HepG2 (cell line): ENCODE measurements around the gene ZNF302. TPM values are rescaled to one million over a fixed set of nuclear protein-coding genes. Genes with fewer than 3 reads are reported as not detected.

ENCODE experiments used
- ATAC-seq: fragments of 200-7000 bp; cut with Tn5 transposase; 3 replicates; pipeline ENCODE4 v1.9.1; 2020; ENCODE audit warnings: mild to moderate bottlenecking, moderate library complexity
- BruUV-seq: library from RNA; stranded (reverse); fragments of 400-500 nt; replicated peaks from 2 replicates; lab custom pipeline; 2021; lab: Mats Ljungman, UMichigan
- CTCF ChIA-PET: fragments of 300-600 bp; formaldehyde crosslinking; extraction: SDS; loops from one replicate; lab custom pipeline; 2021; ENCODE audit warnings: low total read pairs, inconsistent platforms, low intra/inter-chr PET ratio; lab: Yijun Ruan, JAX
- POLR2A ChIA-PET: fragments of 350-600 bp; sonication (Branson Sonifier 250); formaldehyde crosslinking; loops from one replicate; lab custom pipeline; 2020; ENCODE audit warnings: antibody characterized with exemption, inconsistent platforms; lab: Yijun Ruan, JAX
- DNase-seq: peaks from one replicate; pipeline ENCODE4 v3.0.0-alpha.2; 2015; ENCODE audit warnings: low spot score
- FAIRE-seq: peaks from 3 replicates; lab custom pipeline; 2011; peaks lifted over from hg19 to GRCh38; lab: Jason Lieb, UNC
- H2AFZ ChIP-seq: one replicate; pipeline ENCODE4 v1.6.1; 2011; ENCODE audit warnings: low read length, inconsistent platforms
- H3K27ac ChIP-seq: fragments of 300-600 bp; 3 replicates; pipeline ENCODE4 v1.8.0; 2011; ENCODE audit warnings: mixed run types, mild to moderate bottlenecking, mixed read lengths, low read length, inconsistent platforms; ENCODE audit not compliant: insufficient read depth; ENCODE audit errors: extremely low read length
- H3K27me3 ChIP-seq, 2 experiments: fragments of 200-600 bp in 1 of 2; 2 replicates in 1 of 2; 3 replicates in 1 of 2; pipeline versions ENCODE4 v1.6.0 to v1.8.0; 2011; ENCODE audit warnings: low read length in 2 of 2, mild to moderate bottlenecking in 2 of 2, moderate library complexity in 2 of 2, inconsistent platforms in 1 of 2; ENCODE audit not compliant: insufficient read depth in 2 of 2, control insufficient read depth in 1 of 2
- H3K36me3 ChIP-seq, 2 experiments: fragments of 200-600 bp in 1 of 2; replicated peaks in 1 of 2; 2 replicates in 1 of 2; 3 replicates in 1 of 2; pipeline versions ENCODE4 v1.5.1 to v1.8.0; 2011; ENCODE audit warnings: low read length in 2 of 2, inconsistent platforms in 1 of 2; ENCODE audit not compliant: insufficient read depth in 2 of 2, control insufficient read depth in 1 of 2
- H3K4me1 ChIP-seq: 2 replicates; pipeline ENCODE4 v1.5.1; 2012; ENCODE audit warnings: low read length, inconsistent platforms; ENCODE audit not compliant: insufficient read depth
- H3K4me2 ChIP-seq: 2 replicates; pipeline ENCODE4 v1.6.0; 2011; ENCODE audit warnings: low read depth, low read length, inconsistent platforms
- H3K4me3 ChIP-seq, 3 experiments: fragments of 200-600 bp in 1 of 3; sonication (generic), shearing (Covaris generic) in 1 of 3; replicated peaks in 1 of 3; 2 replicates each; pipeline ENCODE4 v1.5.1; 2011 to 2016; ENCODE audit warnings: low read length in 3 of 3, inconsistent platforms in 2 of 3, low read depth in 2 of 3, mild to moderate bottlenecking in 2 of 3, control low read depth in 1 of 3, mixed read lengths in 1 of 3; ENCODE audit not compliant: insufficient read depth in 1 of 3
- H3K79me2 ChIP-seq: one replicate; pipeline ENCODE4 v1.6.1; 2011; ENCODE audit warnings: low read length, inconsistent platforms; ENCODE audit not compliant: insufficient read depth
- H3K9ac ChIP-seq: 2 replicates; pipeline ENCODE4 v1.6.0; 2011; ENCODE audit warnings: mild to moderate bottlenecking, low read depth, low read length, inconsistent platforms; ENCODE audit not compliant: insufficient read depth
- H3K9me3 ChIP-seq: 2 replicates; pipeline ENCODE4 v1.5.1; 2012; ENCODE audit warnings: mild to moderate bottlenecking, low read length
- H4K20me1 ChIP-seq: 2 replicates; pipeline ENCODE4 v1.6.0; 2011; ENCODE audit warnings: inconsistent platforms, mild to moderate bottlenecking, low read length, moderate library complexity; ENCODE audit not compliant: insufficient read depth
- BCL6 ChIP-seq: IDR thresholded peaks from 2 replicates; pipeline ENCODE4 v1.6.1; 2016; ENCODE audit warnings: missing genetic modification reagents, missing compliant biosample characterization
- CHD4 ChIP-seq: fragments of 200-600 bp; sonication (generic); IDR thresholded peaks from 2 replicates; pipeline ENCODE4 v1.7.0; 2017; ENCODE audit warnings: mild to moderate bottlenecking, low read length, borderline replicate concordance
- EED ChIP-seq: sonication (generic); formaldehyde crosslinking; IDR thresholded peaks from 2 replicates; pipeline ENCODE4 v1.5.0; 2020; ENCODE audit warnings: mild to moderate bottlenecking, missing genetic modification reagents
- SP140L ChIP-seq: sonication (generic); formaldehyde crosslinking; IDR thresholded peaks from 2 replicates; pipeline ENCODE4 v1.4.0; 2020; ENCODE audit warnings: missing genetic modification reagents, borderline replicate concordance
- ZFX ChIP-seq: sonication (generic); formaldehyde crosslinking; IDR thresholded peaks from 2 replicates; pipeline ENCODE4 v1.4.0; 2020; ENCODE audit warnings: mild to moderate bottlenecking, low read depth, missing genetic modification reagents, moderate library complexity
- ZNF274 ChIP-seq: sonication (generic); formaldehyde crosslinking; IDR thresholded peaks from 2 replicates; pipeline ENCODE4 v1.5.1; 2020; ENCODE audit warnings: mild to moderate bottlenecking, missing genetic modification reagents
- WGBS: methylation state at CpG from one replicate; pipeline ENCODE4 v1.1.6; 2017; ENCODE audit warnings: low lambda C conversion rate; 5-methylcytosine and 5-hydroxymethylcytosine counted together
- in situ Hi-C: cut with HindIII; loops from 2 replicates; pipeline ENCODE4 v1.10.0; 2017; ENCODE audit warnings: low pct_unique_long_range_greater_than_20kb; ENCODE audit not compliant: extremely low pct_ligation_motif_present
- intact Hi-C: fragments of 100-400 bp; cut with micrococcal nuclease; formaldehyde crosslinking; loops from one replicate; pipeline ENCODE4 v1.10.0; 2022; ENCODE audit not compliant: unreplicated experiment
- polyA plus RNA-seq, 8 experiments: library from polyadenylated mRNA; depleted of rRNA in 3 of 8; stranded (reverse) in 7 of 8; unstranded in 1 of 8; fragments of >200 nt; fragmentation: Illumina TruSeq in 4 of 8; extraction: Trizol in 4 of 8; gene quantifications; 2 replicates each; pipeline versions ENCODE4 v1.2.1 to v1.2.3, GENCODE V29; 2011 to 2016; ENCODE audit warnings: low read depth in 4 of 8, missing spikeins in 1 of 8, mixed read lengths in 1 of 8; ENCODE audit not compliant: insufficient read depth in 1 of 8
- total RNA-seq, 5 experiments: library from RNA; depleted of rRNA; stranded (reverse); fragments of >200 nt; fragmentation: Illumina TruSeq; extraction: Trizol; gene quantifications; 2 replicates each; pipeline ENCODE4 v1.2.3, GENCODE V29; 2016; ENCODE audit warnings: low read depth in 1 of 5
- TF ChIP-seq, protein P1 (sequence below): sonication (generic); formaldehyde crosslinking; IDR thresholded peaks from 2 replicates; pipeline ENCODE4 v1.5.1; 2020; ENCODE audit warnings: mild to moderate bottlenecking, missing genetic modification reagents, moderate library complexity
- TF ChIP-seq, protein P2 (sequence below), 2 experiments: IDR thresholded peaks; 2 replicates each; pipeline ENCODE4 v1.6.1; 2011 to 2012; ENCODE audit warnings: low read length in 2 of 2, borderline replicate concordance in 1 of 2, low read depth in 1 of 2, mild to moderate bottlenecking in 1 of 2, moderate library complexity in 1 of 2
- TF ChIP-seq, protein P3 (sequence below): sonication (generic); formaldehyde crosslinking; IDR thresholded peaks from 2 replicates; pipeline ENCODE4 v1.5.1; 2020; ENCODE audit warnings: mild to moderate bottlenecking, missing genetic modification reagents, moderate library complexity

ZNF302 gene
- total and polyA plus RNA-seq, 2 of the 13 experiments (the other 11 are each of a cell fraction or from before 2014, with no cell fraction given) = not detected

DNA sequence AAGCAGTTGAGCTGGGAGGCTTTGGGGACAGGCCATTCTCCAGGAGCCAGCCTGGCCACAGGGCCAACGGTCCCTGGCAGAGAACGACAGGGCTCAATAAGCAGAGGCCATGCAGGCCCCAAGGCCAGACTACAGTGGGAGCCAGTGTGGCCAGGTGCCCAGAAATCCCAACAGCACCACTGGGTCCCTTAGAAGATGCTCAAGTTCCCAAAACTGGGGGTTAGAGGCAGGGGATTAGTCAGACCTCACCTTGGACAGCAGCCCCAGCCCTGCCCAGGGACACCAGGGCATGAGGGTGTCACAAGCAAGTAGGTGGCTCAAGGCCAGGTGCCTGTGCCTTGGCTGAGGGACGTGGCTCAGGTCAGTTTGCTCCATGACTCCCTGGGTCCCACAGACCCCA is 13.3 kb upstream of the ZNF302 start:
- no peak overlapping the region for H2AFZ ChIP-seq
- peak overlapping the region; percentile 43 for H3K4me2 ChIP-seq
- DNase-seq (no peak), FAIRE-seq (no peak), ATAC-seq (peak; percentile 49)
- no peaks in the 10 kb centered on the region; a peak in 2 of 5 replicates for H3K27me3 ChIP-seq
- ChIA-PET POLR2A (interaction anchor here (1.3 kb wide), 1 partner anchor 9 kb away, joined by 3 read pairs; no protein-coding TSS in a partner anchor), CTCF (interaction anchor here (1.9 kb wide), 1 partner anchor 25 kb away, joined by 8 read pairs; no protein-coding TSS in a partner anchor)
- no peak overlapping the region for H3K27ac ChIP-seq
- no peaks in the 10 kb centered on the region for H3K79me2 ChIP-seq
- H3K36me3 ChIP-seq = no peaks in the 10 kb centered on the region
- H3K9me3 ChIP-seq = no peaks in the 10 kb centered on the region
- H3K9ac ChIP-seq = no peak overlapping the region
- intact Hi-C loops (no loop called here), in situ Hi-C loops (no loop called here)
- peaks cover 36% of the 10 kb centered on the region for H3K4me1 ChIP-seq
- no peaks in the 10 kb centered on the region for H4K20me1 ChIP-seq
- no peak overlapping the region; a peak in 1 of 6 replicates for H3K4me3 ChIP-seq
- TF ChIP-seq, protein P1, sequence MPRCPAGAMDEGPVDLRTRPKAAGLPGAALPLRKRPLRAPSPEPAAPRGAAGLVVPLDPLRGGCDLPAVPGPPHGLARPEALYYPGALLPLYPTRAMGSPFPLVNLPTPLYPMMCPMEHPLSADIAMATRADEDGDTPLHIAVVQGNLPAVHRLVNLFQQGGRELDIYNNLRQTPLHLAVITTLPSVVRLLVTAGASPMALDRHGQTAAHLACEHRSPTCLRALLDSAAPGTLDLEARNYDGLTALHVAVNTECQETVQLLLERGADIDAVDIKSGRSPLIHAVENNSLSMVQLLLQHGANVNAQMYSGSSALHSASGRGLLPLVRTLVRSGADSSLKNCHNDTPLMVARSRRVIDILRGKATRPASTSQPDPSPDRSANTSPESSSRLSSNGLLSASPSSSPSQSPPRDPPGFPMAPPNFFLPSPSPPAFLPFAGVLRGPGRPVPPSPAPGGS (CRISPR knock-in tag) = no peak
- TF ChIP-seq ZNF274 (no peak), ZFX (CRISPR knock-in tag) (0 out of 2 replicates have a peak, but pooled peaks have one; percentile 23), CHD4 (no peak), EED (no peak), SP140L (no peak), BCL6 (no peak)
- TF ChIP-seq, protein P2, sequence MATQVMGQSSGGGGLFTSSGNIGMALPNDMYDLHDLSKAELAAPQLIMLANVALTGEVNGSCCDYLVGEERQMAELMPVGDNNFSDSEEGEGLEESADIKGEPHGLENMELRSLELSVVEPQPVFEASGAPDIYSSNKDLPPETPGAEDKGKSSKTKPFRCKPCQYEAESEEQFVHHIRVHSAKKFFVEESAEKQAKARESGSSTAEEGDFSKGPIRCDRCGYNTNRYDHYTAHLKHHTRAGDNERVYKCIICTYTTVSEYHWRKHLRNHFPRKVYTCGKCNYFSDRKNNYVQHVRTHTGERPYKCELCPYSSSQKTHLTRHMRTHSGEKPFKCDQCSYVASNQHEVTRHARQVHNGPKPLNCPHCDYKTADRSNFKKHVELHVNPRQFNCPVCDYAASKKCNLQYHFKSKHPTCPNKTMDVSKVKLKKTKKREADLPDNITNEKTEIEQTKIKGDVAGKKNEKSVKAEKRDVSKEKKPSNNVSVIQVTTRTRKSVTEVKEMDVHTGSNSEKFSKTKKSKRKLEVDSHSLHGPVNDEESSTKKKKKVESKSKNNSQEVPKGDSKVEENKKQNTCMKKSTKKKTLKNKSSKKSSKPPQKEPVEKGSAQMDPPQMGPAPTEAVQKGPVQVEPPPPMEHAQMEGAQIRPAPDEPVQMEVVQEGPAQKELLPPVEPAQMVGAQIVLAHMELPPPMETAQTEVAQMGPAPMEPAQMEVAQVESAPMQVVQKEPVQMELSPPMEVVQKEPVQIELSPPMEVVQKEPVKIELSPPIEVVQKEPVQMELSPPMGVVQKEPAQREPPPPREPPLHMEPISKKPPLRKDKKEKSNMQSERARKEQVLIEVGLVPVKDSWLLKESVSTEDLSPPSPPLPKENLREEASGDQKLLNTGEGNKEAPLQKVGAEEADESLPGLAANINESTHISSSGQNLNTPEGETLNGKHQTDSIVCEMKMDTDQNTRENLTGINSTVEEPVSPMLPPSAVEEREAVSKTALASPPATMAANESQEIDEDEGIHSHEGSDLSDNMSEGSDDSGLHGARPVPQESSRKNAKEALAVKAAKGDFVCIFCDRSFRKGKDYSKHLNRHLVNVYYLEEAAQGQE (IDR thresholded peaks at IDR 0.05; ENCODE audit: borderline replicate concordance in 1 of 2, low read depth in 1 of 2, low read length in 2 of 2) = peak; percentile 21 to 76
- TF ChIP-seq, protein P3, sequence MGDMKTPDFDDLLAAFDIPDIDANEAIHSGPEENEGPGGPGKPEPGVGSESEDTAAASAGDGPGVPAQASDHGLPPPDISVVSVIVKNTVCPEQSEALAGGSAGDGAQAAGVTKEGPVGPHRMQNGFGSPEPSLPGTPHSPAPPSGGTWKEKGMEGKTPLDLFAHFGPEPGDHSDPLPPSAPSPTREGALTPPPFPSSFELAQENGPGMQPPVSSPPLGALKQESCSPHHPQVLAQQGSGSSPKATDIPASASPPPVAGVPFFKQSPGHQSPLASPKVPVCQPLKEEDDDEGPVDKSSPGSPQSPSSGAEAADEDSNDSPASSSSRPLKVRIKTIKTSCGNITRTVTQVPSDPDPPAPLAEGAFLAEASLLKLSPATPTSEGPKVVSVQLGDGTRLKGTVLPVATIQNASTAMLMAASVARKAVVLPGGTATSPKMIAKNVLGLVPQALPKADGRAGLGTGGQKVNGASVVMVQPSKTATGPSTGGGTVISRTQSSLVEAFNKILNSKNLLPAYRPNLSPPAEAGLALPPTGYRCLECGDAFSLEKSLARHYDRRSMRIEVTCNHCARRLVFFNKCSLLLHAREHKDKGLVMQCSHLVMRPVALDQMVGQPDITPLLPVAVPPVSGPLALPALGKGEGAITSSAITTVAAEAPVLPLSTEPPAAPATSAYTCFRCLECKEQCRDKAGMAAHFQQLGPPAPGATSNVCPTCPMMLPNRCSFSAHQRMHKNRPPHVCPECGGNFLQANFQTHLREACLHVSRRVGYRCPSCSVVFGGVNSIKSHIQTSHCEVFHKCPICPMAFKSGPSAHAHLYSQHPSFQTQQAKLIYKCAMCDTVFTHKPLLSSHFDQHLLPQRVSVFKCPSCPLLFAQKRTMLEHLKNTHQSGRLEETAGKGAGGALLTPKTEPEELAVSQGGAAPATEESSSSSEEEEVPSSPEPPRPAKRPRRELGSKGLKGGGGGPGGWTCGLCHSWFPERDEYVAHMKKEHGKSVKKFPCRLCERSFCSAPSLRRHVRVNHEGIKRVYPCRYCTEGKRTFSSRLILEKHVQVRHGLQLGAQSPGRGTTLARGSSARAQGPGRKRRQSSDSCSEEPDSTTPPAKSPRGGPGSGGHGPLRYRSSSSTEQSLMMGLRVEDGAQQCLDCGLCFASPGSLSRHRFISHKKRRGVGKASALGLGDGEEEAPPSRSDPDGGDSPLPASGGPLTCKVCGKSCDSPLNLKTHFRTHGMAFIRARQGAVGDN = peak; percentile 22; the same call in 1 of the 2 replicates
- WGBS = 0% methylated on average over 2 of the region's 3 CpGs
- BruUV-seq = no TSS peak
